HG03045 (cell line): Measurements from ENCODE around the gene ZNF292.
"Not testable (repeated sequence)": the region's sequence is repeated elsewhere in the genome, so short reads cannot be mapped to it uniquely, and the experiment has no call there.

Source experiments
- ATAC-seq: cut with Tn5 transposase; IDR thresholded peaks from one replicate; pipeline ENCODE4 v1.9.1; 2021; ENCODE audit warnings: mild to moderate bottlenecking, moderate library complexity; ENCODE audit not compliant: unreplicated experiment

Gene ZNF292

GRCh38 chr6:87157596-87157995 lies 2.2 kb downstream of the ZNF292 start:
- ATAC-seq = not testable (repeated sequence)

GRCh38 chr6:87161299-87161698 lies 5.9 kb downstream of the ZNF292 start:
- ATAC-seq = no peak

GRCh38 chr6:87164004-87164403 lies 8.6 kb downstream of the ZNF292 start:
- ATAC-seq = no peak

DNA sequence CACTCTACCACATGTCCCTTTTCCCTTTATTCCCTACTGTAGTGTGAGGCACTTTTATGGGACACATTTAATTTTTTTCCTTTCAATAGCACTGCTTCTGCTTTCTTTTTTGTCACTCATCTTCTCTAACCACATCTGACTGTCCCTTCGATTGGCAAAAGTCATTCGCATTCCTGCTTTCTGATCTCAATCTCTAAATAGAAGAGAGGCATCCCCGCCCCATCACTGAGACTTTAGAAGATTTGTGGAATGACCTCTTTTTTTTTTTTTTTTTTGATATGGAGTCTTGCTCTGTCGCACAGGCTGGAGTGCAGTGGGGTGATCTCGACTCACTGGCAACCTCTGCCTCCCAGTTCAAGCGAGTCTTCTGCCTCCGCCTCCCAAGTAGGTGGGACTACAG lies 9.1 kb downstream of the ZNF292 start:
- no peak for ATAC-seq

- no peak for ATAC-seq
Observed at GRCh38 chr6:87165185-87165584, 9.8 kb downstream of the ZNF292 start.

- ATAC-seq = no peak
Observed at GRCh38 chr6:87171938-87172633, 16.7 kb downstream of the ZNF292 start.

- ATAC-seq = no peak
Observed at GRCh38 chr6:87174078-87174579, 18.8 kb downstream of the ZNF292 start.

- no peak for ATAC-seq
Observed at GRCh38 chr6:87176493-87176892, 21.1 kb downstream of the ZNF292 start.

- ATAC-seq = no peak
Observed at GRCh38 chr6:87180105-87180728, 24.9 kb downstream of the ZNF292 start.

- peak; percentile 3 for ATAC-seq
Observed at GRCh38 chr6:87181903-87182302, 26.5 kb downstream of the ZNF292 start.

GRCh38 chr6:87182321-87182720 lies 27.0 kb downstream of the ZNF292 start:
- ATAC-seq = peak; percentile 73

DNA sequence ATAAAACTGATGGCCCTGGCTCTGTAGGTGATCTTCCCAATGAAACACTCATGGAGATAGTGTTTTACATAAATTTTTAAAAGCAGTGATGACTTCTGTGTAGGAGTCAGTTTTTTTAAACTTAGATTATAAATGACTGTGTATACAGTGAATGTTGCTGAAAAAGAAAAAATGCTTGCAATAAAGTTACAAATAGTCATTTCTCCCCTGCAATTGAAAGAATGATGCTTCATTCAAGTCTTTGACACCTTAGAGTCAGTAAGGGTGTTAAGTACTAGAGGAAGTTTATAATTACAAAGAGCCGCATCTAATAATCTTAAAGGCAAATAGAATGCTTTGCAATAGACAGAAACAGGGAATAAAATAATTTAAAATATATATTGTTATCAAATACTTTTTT lies 27.6 kb downstream of the ZNF292 start:
- no peak for ATAC-seq

DNA sequence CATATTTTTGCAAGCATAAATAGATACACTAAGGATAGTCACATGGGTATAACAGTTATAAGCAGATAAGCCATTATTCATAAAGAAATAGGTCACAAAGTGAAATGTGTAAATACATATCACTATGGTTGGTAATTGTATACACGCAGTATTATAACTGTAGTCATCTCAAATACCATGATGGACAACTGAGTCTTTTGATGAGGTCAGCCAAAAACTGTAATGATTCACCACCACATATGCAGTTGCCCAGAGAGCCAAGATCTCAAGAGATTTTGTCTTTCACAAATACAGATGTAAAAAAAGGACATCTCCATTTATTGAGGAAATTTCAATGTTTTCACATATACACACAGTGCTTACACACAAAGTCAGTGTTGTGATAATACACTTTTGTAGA lies 28.3 kb downstream of the ZNF292 start:
- ATAC-seq = no peak

DNA sequence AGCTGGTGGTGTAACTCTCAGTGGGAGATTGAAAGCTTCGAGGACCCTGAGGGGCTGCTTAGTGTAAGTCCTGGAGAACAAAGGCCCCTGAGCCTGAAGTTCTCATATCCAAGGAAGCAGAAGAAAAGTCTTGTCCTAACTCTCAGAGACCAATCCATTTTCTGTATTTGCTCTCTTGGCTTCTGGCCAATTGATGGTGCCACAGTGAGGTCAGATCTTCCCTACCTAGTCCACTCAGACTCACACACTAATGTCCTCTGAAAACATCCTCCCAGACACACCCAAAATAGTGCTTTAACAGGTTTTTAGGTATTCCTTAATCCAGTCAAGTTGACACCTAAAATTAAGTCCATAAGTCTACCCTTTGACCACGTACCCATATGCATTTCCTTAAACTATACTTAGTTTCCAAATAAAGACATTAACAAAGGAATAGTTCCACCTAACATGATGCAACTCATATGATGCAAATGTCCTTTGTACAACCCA lies 29.4 kb downstream of the ZNF292 start:
- ATAC-seq = no peak

DNA sequence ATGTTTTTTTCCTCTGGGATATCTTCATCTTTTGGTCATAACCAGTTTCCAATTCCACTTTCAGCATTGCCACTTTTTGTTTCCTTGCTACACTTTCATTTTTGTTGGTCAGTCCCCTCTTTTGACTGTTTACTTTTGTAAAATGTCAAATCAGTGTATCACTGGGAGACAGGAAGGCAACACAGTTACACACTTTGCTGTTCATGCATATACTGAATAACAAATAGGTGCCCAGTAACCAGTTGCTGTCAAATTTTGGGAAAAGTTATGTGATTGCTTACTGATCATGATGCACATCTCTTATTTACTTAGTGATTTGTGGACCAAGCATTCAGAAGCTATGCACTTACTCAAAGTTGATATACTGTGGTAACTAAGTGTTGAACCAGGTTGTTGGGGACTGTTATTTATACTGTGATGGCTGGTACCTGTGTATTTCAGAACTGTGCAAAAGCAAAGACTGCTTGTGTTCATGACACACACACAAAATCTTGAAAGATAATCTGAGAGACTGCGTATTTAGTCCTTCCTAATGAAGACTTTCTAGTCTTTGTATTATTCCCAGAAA lies 41.0 kb downstream of the ZNF292 start:
- no peak for ATAC-seq

DNA sequence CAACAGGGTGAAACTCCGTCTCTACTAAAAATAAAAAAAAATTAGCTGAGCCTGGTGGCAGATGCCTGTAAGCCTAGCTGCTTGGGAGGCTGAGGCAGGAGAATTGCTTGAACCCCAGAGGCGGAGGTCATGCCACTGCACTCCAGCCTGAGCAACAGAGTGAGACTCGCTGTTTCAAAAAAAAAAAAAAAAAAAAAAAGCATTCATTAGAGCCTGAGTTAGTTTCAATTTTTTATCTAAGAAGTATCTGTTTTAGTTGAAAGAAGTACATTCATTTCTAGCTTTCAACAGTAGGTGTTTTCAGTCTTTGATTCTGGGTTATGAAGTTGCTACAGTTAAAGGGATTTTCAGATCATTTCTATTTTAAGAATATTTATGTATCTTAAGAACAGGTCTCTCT lies 42.2 kb downstream of the ZNF292 start:
- ATAC-seq = peak; percentile 62

GRCh38 chr6:87198022-87198810 lies 42.9 kb downstream of the ZNF292 start:
- not testable (repeated sequence) for ATAC-seq

- ATAC-seq = no peak
Observed at GRCh38 chr6:87199787-87200186, 44.4 kb downstream of the ZNF292 start.

GRCh38 chr6:87200469-87201175 lies 45.3 kb downstream of the ZNF292 start:
- ATAC-seq = no peak

GRCh38 chr6:87203448-87204023 lies 48.2 kb downstream of the ZNF292 start:
- no peak for ATAC-seq
